Activated CD8-positive, alpha-beta T cell treated with anti-CD3 and anti-CD28 coated beads for 36 hours (primary cell): ENCODE measurements around the gene HAS3. TPM values are rescaled to one million over a fixed set of nuclear protein-coding genes. Genes with fewer than 3 reads are reported as not detected.

ENCODE experiments used
- ATAC-seq: fragments of 200-7000 bp; cut with Tn5 transposase; one replicate; pipeline ENCODE4 v1.10.0; 2021; ENCODE audit warnings: mild to moderate bottlenecking, moderate library complexity
- CTCF ChIA-PET: fragments of 350-600 bp; sonication (Branson Sonifier 250); formaldehyde crosslinking; loops from one replicate; lab custom pipeline; 2021; ENCODE audit warnings: antibody characterized with exemption; lab: Charles Lee
- POLR2A ChIA-PET: fragments of 350-600 bp; sonication (Branson Sonifier 250); formaldehyde crosslinking; loops from one replicate; lab custom pipeline; 2021; ENCODE audit warnings: antibody characterized with exemption; lab: Charles Lee
- DNase-seq: peaks from one replicate; pipeline ENCODE4 v3.0.0-alpha.2; 2020
- H3K27ac Mint-ChIP-seq: one replicate; pipeline ENCODE4 v1.8.0; 2021; ENCODE audit warnings: mild to moderate bottlenecking, mixed read lengths
- H3K27me3 Mint-ChIP-seq: one replicate; pipeline ENCODE4 v1.8.0; 2021; ENCODE audit warnings: mixed read lengths
- H3K36me3 Mint-ChIP-seq: one replicate; pipeline ENCODE4 v1.8.0; 2021; ENCODE audit warnings: low read depth, mixed read lengths
- H3K4me1 Mint-ChIP-seq: one replicate; pipeline ENCODE4 v1.8.0; 2021; ENCODE audit warnings: low read depth, mixed read lengths
- H3K4me3 Mint-ChIP-seq: one replicate; pipeline ENCODE4 v1.8.0; 2021; ENCODE audit warnings: mild to moderate bottlenecking, moderate library complexity, mixed read lengths
- H3K9me3 Mint-ChIP-seq: one replicate; pipeline ENCODE4 v1.8.0; 2021; ENCODE audit warnings: mixed read lengths
- intact Hi-C: fragments of 100-400 bp; cut with micrococcal nuclease; formaldehyde crosslinking; loops from one replicate; pipeline ENCODE4 v1.10.0; 2022
- total RNA-seq, 2 experiments: library from RNA; stranded (reverse); gene quantifications; one replicate each; pipeline ENCODE4 v1.2.3, GENCODE V29; 2021
- TF ChIP-seq, protein P1 (sequence below): fragments of 200-600 bp; IDR thresholded peaks from one replicate; pipeline ENCODE4 v1.8.0; 2022; ENCODE audit warnings: antibody characterized with exemption, mild to moderate bottlenecking

The HAS3 gene
- total RNA-seq, 2 experiments from 2014 or later, result 0.11 to 0.43 TPM

DNA sequence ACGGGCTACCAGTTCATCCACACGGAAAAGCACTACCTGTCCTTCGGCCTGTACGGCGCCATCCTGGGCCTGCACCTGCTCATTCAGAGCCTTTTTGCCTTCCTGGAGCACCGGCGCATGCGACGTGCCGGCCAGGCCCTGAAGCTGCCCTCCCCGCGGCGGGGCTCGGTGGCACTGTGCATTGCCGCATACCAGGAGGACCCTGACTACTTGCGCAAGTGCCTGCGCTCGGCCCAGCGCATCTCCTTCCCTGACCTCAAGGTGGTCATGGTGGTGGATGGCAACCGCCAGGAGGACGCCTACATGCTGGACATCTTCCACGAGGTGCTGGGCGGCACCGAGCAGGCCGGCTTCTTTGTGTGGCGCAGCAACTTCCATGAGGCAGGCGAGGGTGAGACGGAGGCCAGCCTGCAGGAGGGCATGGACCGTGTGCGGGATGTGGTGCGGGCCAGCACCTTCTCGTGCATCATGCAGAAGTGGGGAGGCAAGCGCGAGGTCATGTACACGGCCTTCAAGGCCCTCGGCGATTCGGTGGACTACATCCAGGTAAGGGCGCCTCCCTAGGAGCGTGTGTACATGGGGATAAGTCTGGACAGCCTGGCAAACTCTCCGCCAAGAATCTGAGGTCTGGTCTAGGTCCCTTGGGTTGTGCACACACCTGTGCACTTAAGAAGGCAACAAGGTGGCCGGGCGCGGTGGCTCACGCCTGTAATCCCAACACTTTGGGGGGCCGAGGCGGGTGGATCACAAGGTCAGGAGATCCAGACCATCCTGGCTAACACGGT lies 4.2 kb downstream of the HAS3 start:
- H3K9me3 Mint-ChIP-seq, result no peaks in the 10 kb centered on the region
- H3K4me3 Mint-ChIP-seq, result no peak overlapping the region
- H3K27me3 Mint-ChIP-seq, result peaks cover 29% of the 10 kb centered on the region
- no peak overlapping the region for H3K27ac Mint-ChIP-seq
- ChIA-PET POLR2A (no interaction called here), CTCF (interaction anchor here (5.5 kb wide), 1 partner anchor 13 kb away, joined by 73 read pairs; no protein-coding TSS in a partner anchor)
- H3K36me3 Mint-ChIP-seq, result peaks cover 14% of the 10 kb centered on the region
- H3K4me1 Mint-ChIP-seq, result peaks cover 14% of the 10 kb centered on the region
- intact Hi-C loops, result no loop called here
- TF ChIP-seq, protein P1, sequence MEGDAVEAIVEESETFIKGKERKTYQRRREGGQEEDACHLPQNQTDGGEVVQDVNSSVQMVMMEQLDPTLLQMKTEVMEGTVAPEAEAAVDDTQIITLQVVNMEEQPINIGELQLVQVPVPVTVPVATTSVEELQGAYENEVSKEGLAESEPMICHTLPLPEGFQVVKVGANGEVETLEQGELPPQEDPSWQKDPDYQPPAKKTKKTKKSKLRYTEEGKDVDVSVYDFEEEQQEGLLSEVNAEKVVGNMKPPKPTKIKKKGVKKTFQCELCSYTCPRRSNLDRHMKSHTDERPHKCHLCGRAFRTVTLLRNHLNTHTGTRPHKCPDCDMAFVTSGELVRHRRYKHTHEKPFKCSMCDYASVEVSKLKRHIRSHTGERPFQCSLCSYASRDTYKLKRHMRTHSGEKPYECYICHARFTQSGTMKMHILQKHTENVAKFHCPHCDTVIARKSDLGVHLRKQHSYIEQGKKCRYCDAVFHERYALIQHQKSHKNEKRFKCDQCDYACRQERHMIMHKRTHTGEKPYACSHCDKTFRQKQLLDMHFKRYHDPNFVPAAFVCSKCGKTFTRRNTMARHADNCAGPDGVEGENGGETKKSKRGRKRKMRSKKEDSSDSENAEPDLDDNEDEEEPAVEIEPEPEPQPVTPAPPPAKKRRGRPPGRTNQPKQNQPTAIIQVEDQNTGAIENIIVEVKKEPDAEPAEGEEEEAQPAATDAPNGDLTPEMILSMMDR, result no peak
- no peak for ATAC-seq
- DNase-seq, result no peak

DNA sequence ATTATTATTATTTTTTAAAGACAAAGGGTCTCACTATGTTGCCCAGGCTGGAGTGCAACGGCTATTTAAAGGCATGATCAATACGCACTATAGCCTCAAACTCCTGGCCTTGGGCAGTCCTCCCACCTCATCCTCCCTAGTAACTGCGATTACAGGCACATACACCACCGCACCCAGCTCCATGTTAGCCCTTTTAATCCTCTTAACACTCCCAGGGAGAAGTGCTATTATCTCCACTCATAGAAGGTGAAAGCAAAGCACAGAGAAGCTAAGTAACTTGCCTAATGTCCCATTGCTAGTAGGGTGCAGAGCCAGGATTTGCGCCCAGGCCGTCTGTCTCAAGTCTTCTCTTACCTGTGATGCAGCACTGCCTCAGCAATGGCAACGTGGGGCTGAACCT lies 5.0 kb downstream of the HAS3 start:
- Mint-ChIP-seq H3K27me3 (peaks cover 24% of the 10 kb centered on the region), H3K27ac (no peak overlapping the region), H3K9me3 (no peaks in the 10 kb centered on the region), H3K36me3 (peaks cover 14% of the 10 kb centered on the region), H3K4me1 (peaks cover 11% of the 10 kb centered on the region), H3K4me3 (no peak overlapping the region)
- intact Hi-C loops, result no loop called here
- CTCF ChIA-PET, result interaction anchor here (5.5 kb wide), 1 partner anchor 12 kb away, joined by 73 read pairs; no protein-coding TSS in a partner anchor
- POLR2A ChIA-PET, result no interaction called here
- no peak for ATAC-seq
- no peak for DNase-seq
- TF ChIP-seq, protein P1, result no peak

DNA sequence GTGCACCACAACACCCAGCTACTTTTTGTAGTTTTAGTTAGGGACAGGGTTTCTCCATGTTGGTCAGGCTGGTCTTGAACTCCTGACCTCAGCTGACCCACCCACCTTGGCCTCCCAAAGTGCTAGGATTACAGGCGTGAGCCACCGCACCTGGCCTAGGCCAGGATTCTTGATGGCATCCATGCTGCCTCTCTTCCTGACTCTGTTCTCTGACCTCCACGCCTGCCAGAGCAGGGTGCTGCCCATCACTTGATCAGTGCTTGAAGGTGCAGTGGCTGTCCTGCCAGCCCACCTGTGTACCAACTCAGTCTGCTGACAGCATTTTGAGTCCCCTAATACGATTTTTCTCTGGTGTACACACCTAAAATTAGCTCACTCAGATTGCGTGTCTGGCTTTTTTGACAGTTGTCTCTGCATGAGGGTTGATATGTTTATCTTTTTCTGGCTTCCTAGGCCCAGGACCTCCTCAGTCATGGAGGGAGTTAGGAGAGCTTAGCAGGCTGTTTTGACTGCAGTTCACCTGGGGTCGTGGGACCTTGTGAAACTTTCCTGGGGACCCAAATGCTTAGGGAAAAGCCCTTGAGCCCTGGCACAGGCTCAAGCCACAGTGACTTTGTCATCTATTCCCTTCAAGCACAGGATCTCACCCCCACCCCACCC lies 5.9 kb downstream of the HAS3 start:
- Mint-ChIP-seq H3K36me3 (peaks cover 14% of the 10 kb centered on the region), H3K4me3 (no peak overlapping the region), H3K27ac (no peak overlapping the region), H3K9me3 (no peaks in the 10 kb centered on the region), H3K27me3 (peaks cover 20% of the 10 kb centered on the region), H3K4me1 (peaks cover 7% of the 10 kb centered on the region)
- TF ChIP-seq, protein P1, result no peak
- ATAC-seq (no peak), DNase-seq (no peak)
- CTCF ChIA-PET, result interaction anchor here (1.3 to 5.5 kb wide), 4 partner anchors 11 to 521 kb away, joined by 3 to 73 read pairs (median 8); no protein-coding TSS in a partner anchor
- intact Hi-C loops, result no loop called here
- POLR2A ChIA-PET, result no interaction called here

DNA sequence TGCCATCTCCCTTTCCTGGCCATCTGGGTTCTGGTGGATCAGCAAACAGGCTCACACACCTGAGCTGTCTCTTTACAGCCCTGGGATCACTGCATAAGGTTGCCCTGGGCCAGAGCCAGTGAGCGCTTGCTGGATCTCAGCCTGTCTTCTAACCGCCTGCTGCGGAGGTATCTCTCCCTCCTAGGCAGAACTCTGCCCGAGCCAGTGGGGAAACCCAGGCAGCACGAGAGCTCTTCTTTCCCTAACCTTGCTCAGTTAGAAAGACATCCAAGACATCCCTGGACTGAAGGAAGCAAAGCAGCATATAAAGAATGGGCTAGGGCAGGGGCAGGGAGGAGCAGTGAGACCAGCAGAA lies 6.4 kb downstream of the HAS3 start:
- intact Hi-C loops, result no loop called here
- Mint-ChIP-seq H3K4me1 (peaks cover 5% of the 10 kb centered on the region), H3K27ac (no peak overlapping the region), H3K27me3 (peaks cover 18% of the 10 kb centered on the region), H3K36me3 (peaks cover 14% of the 10 kb centered on the region), H3K4me3 (no peak overlapping the region), H3K9me3 (no peaks in the 10 kb centered on the region)
- ChIA-PET CTCF (interaction anchor here (1.3 to 5.5 kb wide), 7 partner anchors 9 to 522 kb away, joined by 3 to 73 read pairs (median 4); no protein-coding TSS in a partner anchor), POLR2A (no interaction called here)
- TF ChIP-seq, protein P1, result no peak
- ATAC-seq (no peak), DNase-seq (no peak)
